GM15510 (cell line): ENCODE results near the gene PITX2.

ENCODE experiments used
- POLR2A ChIP-seq: IDR thresholded peaks from 3 replicates; pipeline ENCODE4 v1.6.1; 2011; ENCODE audit warnings: borderline replicate concordance; ENCODE audit not compliant: insufficient read length; ENCODE audit errors: extremely low read depth

PITX2 gene

DNA sequence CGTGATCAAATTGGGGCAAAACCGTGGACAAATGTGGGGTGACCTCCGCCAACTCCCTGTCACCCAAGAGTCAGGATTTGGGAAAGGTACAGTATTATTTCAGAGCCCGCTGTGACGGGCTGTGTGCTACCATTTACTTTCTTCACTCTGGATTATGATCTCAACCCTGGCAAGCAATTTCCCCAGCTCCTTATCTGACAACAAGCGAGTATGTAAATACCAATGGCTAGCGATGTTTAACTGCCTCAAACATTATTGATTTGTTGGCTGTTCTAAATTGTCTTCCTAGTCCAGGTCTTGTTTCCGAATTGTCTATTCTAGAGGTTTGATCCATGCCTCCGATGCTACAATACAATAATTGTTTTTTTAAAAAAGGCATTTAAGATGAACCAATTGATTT, 17.7 kb upstream of the PITX2 start:
- no peak for TF ChIP-seq POLR2A

DNA sequence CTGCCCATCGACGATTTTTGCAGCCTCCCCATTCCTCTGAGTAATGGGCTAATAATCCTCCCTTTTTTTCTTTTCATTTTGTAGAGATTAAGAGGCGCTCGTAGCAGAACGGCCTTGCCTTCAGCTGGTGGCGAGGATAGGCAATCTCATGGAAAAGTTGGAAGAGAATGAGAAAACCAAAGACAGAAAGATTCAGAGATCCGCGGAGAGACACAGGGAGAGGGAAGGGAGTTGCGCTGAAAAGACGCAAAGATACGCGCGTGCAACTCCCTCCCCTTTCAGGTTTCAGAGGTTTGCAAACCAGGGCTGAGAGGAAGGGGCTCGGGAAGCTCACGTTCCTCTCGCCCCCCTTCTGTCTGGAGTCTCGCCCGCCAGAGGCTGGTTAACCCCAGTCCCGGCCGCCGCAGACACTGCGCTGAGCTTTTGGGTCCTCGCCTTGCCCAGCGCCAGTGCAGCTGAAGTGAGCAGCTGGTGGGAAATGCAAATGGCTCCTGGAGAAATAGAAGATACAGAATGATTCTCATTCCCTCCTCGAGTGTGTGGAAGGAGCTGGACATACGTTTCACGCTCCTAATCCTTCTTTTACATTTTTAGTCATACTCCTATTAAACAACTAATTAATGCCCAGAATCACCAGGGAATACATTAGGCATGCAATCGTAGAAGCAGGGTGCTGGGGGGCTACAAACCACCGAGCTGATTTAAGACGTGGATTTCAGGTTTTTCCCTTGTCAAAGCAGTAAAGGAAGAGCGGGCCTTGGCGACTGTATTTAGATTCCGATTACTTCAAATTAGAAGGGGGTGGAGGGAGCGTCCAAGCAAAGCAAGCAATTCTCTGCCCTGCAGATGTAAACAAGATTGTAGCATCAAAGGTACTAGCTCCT, 16.6 kb upstream of the PITX2 start:
- TF ChIP-seq POLR2A = no peak

GRCh38 chr4:110638089-110638746, 15.3 kb upstream of the PITX2 start:
- no peak for TF ChIP-seq POLR2A

DNA sequence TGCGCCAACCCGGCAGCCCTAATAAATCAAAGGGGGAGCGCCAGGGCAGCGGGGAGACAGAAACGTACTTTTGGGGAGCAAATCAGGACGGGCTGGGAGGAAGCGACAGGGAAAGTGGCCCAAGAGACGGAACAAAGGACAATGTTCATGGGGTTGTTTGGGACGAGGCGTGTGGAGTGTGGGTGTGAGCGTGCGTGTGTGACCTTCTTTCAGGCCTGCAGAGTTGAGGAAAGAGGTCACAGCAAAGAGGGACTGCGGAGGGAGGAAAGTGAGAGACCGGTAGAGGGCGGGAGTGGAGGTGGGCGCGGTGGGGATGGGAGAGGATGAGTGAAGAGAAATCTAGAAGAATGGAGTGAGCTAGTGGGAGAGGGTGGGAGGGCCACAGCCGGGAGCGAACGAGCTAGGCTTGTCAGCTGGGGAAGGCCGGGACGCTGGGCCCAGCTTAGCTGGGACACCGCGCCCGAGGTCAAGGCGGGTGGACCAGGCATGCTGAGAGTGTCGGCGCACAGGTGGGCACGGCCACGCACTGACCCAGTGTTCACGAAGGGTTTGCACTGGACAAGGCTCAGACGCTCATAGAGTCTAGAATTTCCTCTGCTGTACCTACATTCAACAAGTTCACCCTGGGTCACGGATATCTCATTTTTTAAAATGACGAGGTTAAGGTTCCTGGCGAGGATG, 14.7 kb upstream of the PITX2 start:
- no peak for TF ChIP-seq POLR2A

DNA sequence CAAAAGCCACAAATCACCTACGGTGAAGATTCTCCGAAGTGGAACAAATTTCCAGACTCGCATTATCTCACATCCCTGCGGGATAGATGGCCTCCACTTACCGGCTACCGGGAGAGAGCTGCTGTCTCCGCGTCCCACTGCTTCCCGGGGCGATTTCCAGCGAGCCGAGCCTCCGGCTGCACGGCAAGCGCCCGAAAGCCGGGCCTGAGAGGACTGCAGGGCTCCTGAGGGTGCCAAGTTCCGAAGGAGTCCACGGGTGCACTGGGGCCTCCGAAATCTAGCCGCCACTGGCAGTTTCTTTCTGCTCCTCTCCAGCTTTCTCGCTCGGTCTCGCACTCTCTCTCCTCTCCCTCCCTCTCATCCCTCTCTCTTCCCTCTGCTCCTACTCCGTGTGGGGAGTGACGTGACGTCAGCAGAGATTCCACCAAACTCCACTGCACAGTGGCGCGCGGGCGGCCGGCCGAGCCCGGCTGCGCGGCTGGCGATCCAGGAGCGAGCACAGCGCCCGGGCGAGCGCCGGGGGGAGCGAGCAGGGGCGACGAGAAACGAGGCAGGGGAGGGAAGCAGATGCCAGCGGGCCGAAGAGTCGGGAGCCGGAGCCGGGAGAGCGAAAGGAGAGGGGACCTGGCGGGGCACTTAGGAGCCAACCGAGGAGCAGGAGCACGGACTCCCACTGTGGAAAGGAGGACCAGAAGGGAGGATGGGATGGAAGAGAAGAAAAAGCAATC, 14.0 kb upstream of the PITX2 start:
- no peak for TF ChIP-seq POLR2A

GRCh38 chr4:110636171-110636679, 13.3 kb upstream of the PITX2 start:
- no peak for TF ChIP-seq POLR2A

GRCh38 chr4:110635163-110635865, 12.4 kb upstream of the PITX2 start:
- no peak for TF ChIP-seq POLR2A

DNA sequence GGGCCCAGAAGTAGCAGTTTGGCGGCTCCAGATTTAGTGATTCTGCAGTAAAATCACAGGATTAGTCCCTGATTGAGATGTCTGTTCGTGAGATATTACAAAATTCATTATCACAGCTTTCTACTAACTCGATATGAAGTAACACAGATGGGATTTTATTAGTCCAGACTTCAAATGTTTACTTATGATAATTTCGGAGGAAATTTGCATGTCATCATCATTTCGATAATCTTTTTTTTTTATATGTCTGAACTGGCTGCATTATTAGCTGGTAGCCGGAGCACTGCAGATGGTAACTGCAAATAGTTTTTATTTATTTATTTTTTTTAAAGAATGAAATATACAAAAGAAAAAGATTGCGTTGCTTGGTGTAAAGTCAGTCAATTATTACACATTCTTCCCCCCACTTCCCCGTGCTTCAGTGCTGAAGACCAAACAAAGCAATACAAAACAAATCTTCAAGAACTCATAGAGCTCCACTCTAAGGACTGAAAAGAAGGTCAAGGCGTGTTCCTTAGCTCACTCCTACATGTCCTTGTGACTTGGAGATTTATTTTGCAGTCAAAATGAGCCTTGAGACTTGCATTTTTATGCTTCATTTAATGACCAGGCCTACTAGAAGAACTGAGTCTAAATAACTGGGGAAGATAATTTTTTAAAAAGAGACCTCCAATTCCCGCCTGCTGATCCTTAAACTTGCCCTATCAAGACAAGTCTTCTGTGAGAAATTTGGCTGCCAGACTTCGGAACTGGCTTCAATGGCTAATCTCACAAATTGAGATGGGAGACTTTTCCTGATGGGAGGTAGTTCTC, 11.7 kb upstream of the PITX2 start:
- TF ChIP-seq POLR2A = no peak

GRCh38 chr4:110633358-110634341, 10.8 kb upstream of the PITX2 start:
- TF ChIP-seq POLR2A = no peak

DNA sequence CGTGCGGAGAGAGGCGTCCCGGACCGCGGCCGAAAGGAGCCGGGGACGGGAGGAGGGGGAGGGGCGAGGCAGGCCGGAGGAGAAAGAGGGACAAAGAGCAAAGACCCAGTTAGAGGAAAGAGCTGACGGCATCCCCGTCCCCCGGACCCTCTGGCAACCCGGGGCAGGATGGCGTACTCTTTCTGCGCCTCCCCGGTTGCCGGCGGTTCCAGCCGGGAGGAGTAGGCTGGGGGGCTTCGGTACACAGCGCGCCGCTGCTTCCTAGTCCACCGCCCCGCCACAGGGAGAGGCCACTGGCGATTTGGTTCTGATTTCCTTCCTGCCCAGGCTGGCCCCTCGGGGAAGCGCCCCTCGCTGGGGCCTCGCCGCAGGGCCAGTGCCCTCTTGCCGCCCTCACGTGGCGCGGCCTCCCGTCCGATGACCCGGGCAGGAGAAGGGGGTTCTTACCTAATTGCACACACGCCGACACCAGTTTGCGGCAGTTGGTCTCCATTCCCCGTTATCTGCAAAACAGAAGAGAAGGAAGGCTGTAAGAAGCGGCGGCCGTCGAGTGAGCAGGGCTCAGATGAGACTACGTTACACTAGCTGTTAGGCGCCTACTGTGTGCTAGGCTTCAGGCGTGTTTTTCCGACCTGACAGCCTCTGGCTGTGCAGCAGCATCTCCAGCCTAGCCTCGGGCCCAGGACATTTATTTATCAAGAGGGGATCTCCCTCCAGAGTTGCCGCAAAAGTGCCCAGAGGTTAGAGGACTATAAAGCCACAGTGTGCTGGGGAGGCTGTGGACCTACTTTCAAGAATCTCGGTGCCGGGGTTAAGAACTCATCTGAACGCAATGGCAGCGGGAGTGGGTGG, 9.9 kb upstream of the PITX2 start:
- TF ChIP-seq POLR2A = no peak
